ENCODE results near the gene TMPRSS9. TPM values are rescaled to one million over a fixed set of nuclear protein-coding genes. Genes with fewer than 3 reads are reported as not detected.

The TMPRSS9 gene
- polyA plus RNA-seq, 1 donor from 2014 or later, result not detected

GRCh38 chr19:2353887-2354592 lies 6.0 kb upstream of the TMPRSS9 start:
- Histone ChIP-seq H2AFZ (ENCODE audit: low read depth, low read length) (no peak overlapping the region), H3K9me3 (ENCODE audit: low read length) (no peaks in the 10 kb centered on the region), H4K20me1 (ENCODE audit: insufficient read depth) (no peaks in the 10 kb centered on the region), H3K9ac (ENCODE audit: low read length) (no peak overlapping the region), H3K36me3 (ENCODE audit: insufficient read depth, low read length) (no peaks in the 10 kb centered on the region), H3K9me2 (ENCODE audit: insufficient read depth, low read length) (no peaks in the 10 kb centered on the region), H3K27ac (ENCODE audit: low read length) (no peak overlapping the region), H3K27me3 (ENCODE audit: insufficient read depth, low read depth, low read length) (no peaks in the 10 kb centered on the region), H3K79me2 (replicated peaks; ENCODE audit: insufficient read depth, low read length) (no peaks in the 10 kb centered on the region), H3F3A (ENCODE audit: insufficient read depth, low read length, poor library complexity, severe bottlenecking) (no peaks in the 10 kb centered on the region), H3K4me3 (ENCODE audit: low read length) (no peak overlapping the region), H3K4me2 (ENCODE audit: low read length) (no peak overlapping the region)
- no peak for TF ChIP-seq TAF1 (IDR thresholded peaks at IDR 0.05; ENCODE audit: low read depth)
- no peak for TF ChIP-seq SMC3 (conservative IDR thresholded peaks at IDR 0.05; ENCODE audit: poor library complexity)
- no peak for TF ChIP-seq RAD21 (conservative IDR thresholded peaks at IDR 0.05)
- no peak for TF ChIP-seq EP300 (conservative IDR thresholded peaks at IDR 0.05; ENCODE audit: poor library complexity, severe bottlenecking)
- no peak for TF ChIP-seq CTCF (IDR thresholded peaks at IDR 0.05; ENCODE audit: poor library complexity, severe bottlenecking)
- no peak for TF ChIP-seq MXI1 (conservative IDR thresholded peaks at IDR 0.05; ENCODE audit: poor library complexity, severe bottlenecking)
- no peak for TF ChIP-seq EZH2 (IDR thresholded peaks at IDR 0.05; ENCODE audit: borderline replicate concordance, insufficient read depth, low read length, poor library complexity, severe bottlenecking)
- no peak for TF ChIP-seq REST (IDR thresholded peaks at IDR 0.05; ENCODE audit: borderline replicate concordance)
- TF ChIP-seq POLR2AphosphoS5 (IDR thresholded peaks at IDR 0.05), result no peak

GRCh38 chr19:2354670-2355069 lies 5.4 kb upstream of the TMPRSS9 start:
- Histone ChIP-seq H3K9me2 (ENCODE audit: insufficient read depth, low read length) (no peaks in the 10 kb centered on the region), H3K4me2 (ENCODE audit: low read length) (no peak overlapping the region), H3K9ac (ENCODE audit: low read length) (no peak overlapping the region), H3K9me3 (ENCODE audit: low read length) (no peaks in the 10 kb centered on the region), H3K36me3 (ENCODE audit: insufficient read depth, low read length) (no peaks in the 10 kb centered on the region), H3K27ac (ENCODE audit: low read length) (no peak overlapping the region), H4K20me1 (ENCODE audit: insufficient read depth) (no peaks in the 10 kb centered on the region), H3K4me3 (ENCODE audit: low read length) (no peak overlapping the region), H3K27me3 (ENCODE audit: insufficient read depth, low read depth, low read length) (no peaks in the 10 kb centered on the region), H3F3A (ENCODE audit: insufficient read depth, low read length, poor library complexity, severe bottlenecking) (no peaks in the 10 kb centered on the region), H3K79me2 (replicated peaks; ENCODE audit: insufficient read depth, low read length) (no peaks in the 10 kb centered on the region), H2AFZ (ENCODE audit: low read depth, low read length) (no peak overlapping the region)
- TF ChIP-seq TAF1 (IDR thresholded peaks at IDR 0.05; ENCODE audit: low read depth) (no peak), EZH2 (IDR thresholded peaks at IDR 0.05; ENCODE audit: borderline replicate concordance, insufficient read depth, low read length, poor library complexity, severe bottlenecking) (no peak), MXI1 (conservative IDR thresholded peaks at IDR 0.05; ENCODE audit: poor library complexity, severe bottlenecking) (no peak), REST (IDR thresholded peaks at IDR 0.05; ENCODE audit: borderline replicate concordance) (no peak), EP300 (conservative IDR thresholded peaks at IDR 0.05; ENCODE audit: poor library complexity, severe bottlenecking) (no peak), POLR2AphosphoS5 (IDR thresholded peaks at IDR 0.05) (no peak), CTCF (IDR thresholded peaks at IDR 0.05; ENCODE audit: poor library complexity, severe bottlenecking) (no peak), SMC3 (conservative IDR thresholded peaks at IDR 0.05; ENCODE audit: poor library complexity) (no peak), RAD21 (conservative IDR thresholded peaks at IDR 0.05) (no peak)

All from neural cell (in vitro differentiated cells).